Stimulated activated CD8-positive, alpha-beta memory T cell treated with anti-CD3 and anti-CD28 coated beads, Interleukin-12 subunit alpha, Interleukin-12 subunit beta, amount 100 ng/mL, for 24 hours (primary cell): Measurements from ENCODE around the gene ETV4.
"Not testable (repeated sequence)": the region's sequence is repeated elsewhere in the genome, so short reads cannot be mapped to it uniquely, and the experiment has no call there.

Experiments used
- DNase-seq: peaks from one replicate; pipeline ENCODE4 v3.0.0-alpha.2; 2020; ENCODE audit errors: extremely low read depth

The ETV4 gene

DNA sequence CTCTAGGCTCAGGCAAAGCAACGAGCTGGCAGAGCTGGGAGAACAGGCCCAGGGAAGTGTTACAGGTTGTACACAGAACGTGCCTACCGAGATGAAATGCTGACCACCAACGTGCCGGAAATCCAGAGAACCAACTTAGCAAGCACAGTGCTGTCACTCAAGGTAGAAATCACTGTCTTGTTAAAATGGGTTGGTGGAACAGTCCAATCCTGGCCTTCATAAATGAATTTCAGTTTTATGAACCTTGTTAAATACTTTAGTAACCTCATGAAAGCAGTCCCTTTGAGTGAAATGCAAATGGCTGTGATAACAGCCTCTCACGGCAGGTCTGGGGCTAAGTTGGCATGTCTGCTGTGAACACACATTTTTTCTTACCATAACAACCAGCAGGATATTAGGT lies 29.0 kb downstream of the ETV4 start:
- no peak for DNase-seq

- no peak for DNase-seq
These were observed 30.5 kb downstream of the ETV4 start for GRCh38 chr17:43515656-43516055.

- not testable (repeated sequence) for DNase-seq
These were observed 34.9 kb downstream of the ETV4 start for GRCh38 chr17:43511199-43511598.

- not testable (repeated sequence) for DNase-seq
These were observed 36.7 kb downstream of the ETV4 start for GRCh38 chr17:43509440-43509839.

DNA sequence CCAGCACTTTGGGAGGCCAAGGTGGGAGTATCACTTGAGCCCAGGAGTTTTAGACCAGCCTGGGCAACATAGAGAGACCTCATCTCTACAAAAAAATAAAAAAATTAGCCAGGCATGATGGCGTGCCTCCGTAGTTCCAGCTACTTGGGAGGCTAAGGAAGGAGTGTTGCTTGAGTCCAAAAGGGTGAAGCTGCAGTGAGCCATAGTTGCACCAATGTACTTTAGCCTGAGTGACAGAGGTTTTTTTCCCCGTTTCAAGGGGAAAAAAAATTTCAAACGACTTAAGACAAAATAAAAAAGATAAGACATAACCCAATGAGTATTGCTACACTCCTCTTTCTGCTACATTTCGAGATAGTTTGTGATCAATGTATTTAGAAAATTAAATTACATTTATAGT lies 55.5 kb downstream of the ETV4 start:
- DNase-seq = no peak

DNA sequence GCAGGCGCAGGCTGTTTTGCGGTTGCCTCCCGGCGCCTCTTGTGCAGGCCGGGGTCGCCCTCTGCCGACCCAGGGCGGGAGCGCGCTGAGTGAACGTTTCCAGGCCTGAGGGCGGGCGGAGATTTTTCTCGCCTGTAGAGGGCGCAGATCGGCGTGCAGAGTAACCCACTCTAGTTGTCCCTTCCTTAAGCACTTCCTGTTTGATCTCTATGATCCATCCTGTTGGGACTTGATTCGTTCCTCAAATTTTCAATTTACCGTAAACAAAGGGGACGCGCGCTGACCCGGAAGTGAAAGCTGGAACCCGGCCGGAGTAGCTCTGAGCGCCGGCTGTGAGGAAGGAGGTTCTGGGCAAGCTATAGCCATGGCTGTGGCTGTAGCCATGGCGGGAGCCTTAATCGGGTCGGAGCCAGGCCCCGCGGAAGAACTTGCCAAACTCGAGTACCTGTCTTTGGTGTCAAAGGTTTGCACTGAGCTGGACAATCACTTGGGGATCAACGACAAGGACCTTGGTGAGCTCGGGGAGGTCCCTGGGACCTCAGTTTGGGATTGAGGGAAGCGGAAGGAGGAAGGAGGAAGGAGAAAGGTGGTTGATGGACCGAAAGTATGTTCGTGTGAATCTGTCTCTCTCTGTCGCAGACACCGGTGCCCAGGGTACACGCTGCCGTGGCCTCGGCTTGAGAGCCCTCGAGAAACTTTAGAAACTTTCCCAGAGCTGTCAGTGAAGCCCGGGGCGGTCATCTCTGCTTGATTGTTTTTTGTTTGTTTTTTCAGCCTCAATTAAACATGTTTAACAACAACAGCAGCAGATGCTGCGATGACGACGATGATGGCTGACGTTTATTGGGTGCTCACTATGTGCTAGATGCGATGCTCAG lies 62.2 kb downstream of the ETV4 start, which contains the start of gene DHX8:
Gene DHX8 (plus strand): TSS at position 302 of the 878 bp plus-strand sequence. CDS start 63 bp downstream, at position 365.
- DNase-seq = peak; percentile 96

DNA sequence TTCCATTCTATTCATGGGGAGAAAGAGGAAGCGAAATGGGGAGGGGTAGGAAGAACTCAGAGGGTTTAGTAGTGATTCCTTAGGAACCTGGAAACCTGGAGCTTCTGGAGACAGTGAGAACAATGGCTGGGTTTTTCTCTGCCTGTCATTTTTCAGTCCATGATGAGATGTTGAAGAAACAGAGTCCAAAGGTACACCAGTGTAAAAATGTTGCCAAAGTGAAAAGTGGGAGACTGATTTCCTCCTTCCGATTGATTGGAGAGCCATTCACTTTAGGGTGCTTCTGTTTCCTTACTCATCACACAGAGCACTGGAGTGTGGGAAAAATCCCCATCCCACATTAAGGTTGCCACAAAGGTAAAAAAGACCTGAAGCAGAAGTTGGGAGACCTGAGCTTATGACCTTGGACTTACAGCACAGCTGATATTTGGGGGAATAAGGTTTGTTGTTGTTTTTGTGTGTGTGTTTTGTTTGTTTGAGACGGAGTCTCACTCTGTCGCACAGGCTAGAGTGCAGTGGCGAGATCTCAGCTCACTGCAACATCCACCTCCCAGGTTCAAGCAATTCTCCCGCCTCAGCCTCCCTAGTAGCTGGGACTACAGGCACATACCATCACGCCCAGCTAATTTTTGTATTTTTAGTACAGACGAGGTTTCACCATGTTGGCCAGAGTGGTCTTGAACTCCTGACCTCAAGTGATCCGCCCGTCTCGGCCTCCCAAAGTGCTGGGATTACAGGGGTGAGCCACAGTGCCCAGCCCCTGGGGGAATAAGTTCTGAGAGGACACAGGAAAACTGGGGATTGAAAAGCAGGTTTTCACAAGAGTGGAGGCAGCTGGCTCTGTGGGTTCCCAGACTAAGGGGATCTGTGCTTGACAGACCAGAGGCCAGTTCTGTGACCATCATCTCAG lies 63.8 kb downstream of the ETV4 start:
- no peak for DNase-seq

- DNase-seq = no peak
These were observed 66.2 kb downstream of the ETV4 start for GRCh38 chr17:43479948-43480347.
